ENCODE measurements around the gene SNAP25.

SNAP25 gene

GRCh38 chr20:10286356-10286755 is 67.7 kb downstream of the SNAP25 start:
- H3K27ac ChIP-seq (ENCODE audit: low read depth, low read length) = no peak overlapping the region
- no peak overlapping the region for H3K4me3 ChIP-seq (ENCODE audit: low read depth, low read length)
- no peak overlapping the region for H3K9ac ChIP-seq (ENCODE audit: low read length)
- H3K9me3 ChIP-seq (ENCODE audit: control insufficient read depth, insufficient read depth, low read depth, low read length) = no peaks in the 10 kb centered on the region
- H3K27me3 ChIP-seq (ENCODE audit: control insufficient read depth, insufficient read depth, low read length) = peaks cover 3% of the 10 kb centered on the region; the same call in 1 of the 2 replicates
- H3K4me1 ChIP-seq (ENCODE audit: control insufficient read depth, insufficient read depth, low read length) = peaks cover 18% of the 10 kb centered on the region
- H3K36me3 ChIP-seq (ENCODE audit: control insufficient read depth, insufficient read depth, low read length) = no peaks in the 10 kb centered on the region

- Histone ChIP-seq H3K9me3 (ENCODE audit: control insufficient read depth, insufficient read depth, low read depth, low read length) (no peaks in the 10 kb centered on the region), H3K27ac (ENCODE audit: low read depth, low read length) (no peak overlapping the region), H3K9ac (ENCODE audit: low read length) (no peak overlapping the region), H3K36me3 (ENCODE audit: control insufficient read depth, insufficient read depth, low read length) (no peaks in the 10 kb centered on the region), H3K4me3 (ENCODE audit: low read depth, low read length) (no peak overlapping the region), H3K27me3 (ENCODE audit: control insufficient read depth, insufficient read depth, low read length) (no peaks in the 10 kb centered on the region), H3K4me1 (ENCODE audit: control insufficient read depth, insufficient read depth, low read length) (peaks cover 15% of the 10 kb centered on the region)
Measured at GRCh38 chr20:10288421-10288820, 69.8 kb downstream of the SNAP25 start.

GRCh38 chr20:10288954-10289646 is 70.5 kb downstream of the SNAP25 start:
- H3K27me3 ChIP-seq (ENCODE audit: control insufficient read depth, insufficient read depth, low read length) = no peaks in the 10 kb centered on the region
- H3K9me3 ChIP-seq (ENCODE audit: control insufficient read depth, insufficient read depth, low read depth, low read length) = no peaks in the 10 kb centered on the region
- H3K9ac ChIP-seq (ENCODE audit: low read length) = no peak overlapping the region
- no peaks in the 10 kb centered on the region for H3K36me3 ChIP-seq (ENCODE audit: control insufficient read depth, insufficient read depth, low read length)
- H3K4me1 ChIP-seq (ENCODE audit: control insufficient read depth, insufficient read depth, low read length) = peaks cover 15% of the 10 kb centered on the region
- no peak overlapping the region for H3K4me3 ChIP-seq (ENCODE audit: low read depth, low read length)
- no peak overlapping the region for H3K27ac ChIP-seq (ENCODE audit: low read depth, low read length)

- Histone ChIP-seq H3K27me3 (ENCODE audit: control insufficient read depth, insufficient read depth, low read length) (no peaks in the 10 kb centered on the region), H3K4me1 (ENCODE audit: control insufficient read depth, insufficient read depth, low read length) (peaks cover 8% of the 10 kb centered on the region), H3K4me3 (ENCODE audit: low read depth, low read length) (no peak overlapping the region), H3K36me3 (ENCODE audit: control insufficient read depth, insufficient read depth, low read length) (no peaks in the 10 kb centered on the region), H3K9ac (ENCODE audit: low read length) (no peak overlapping the region), H3K9me3 (ENCODE audit: control insufficient read depth, insufficient read depth, low read depth, low read length) (no peaks in the 10 kb centered on the region), H3K27ac (ENCODE audit: low read depth, low read length) (no peak overlapping the region)
Measured at GRCh38 chr20:10291568-10292248, 73.1 kb downstream of the SNAP25 start.

- Histone ChIP-seq H3K4me1 (ENCODE audit: control insufficient read depth, insufficient read depth, low read length) (peaks cover 27% of the 10 kb centered on the region), H3K9me3 (ENCODE audit: control insufficient read depth, insufficient read depth, low read depth, low read length) (no peaks in the 10 kb centered on the region), H3K27ac (ENCODE audit: low read depth, low read length) (no peak overlapping the region), H3K27me3 (ENCODE audit: control insufficient read depth, insufficient read depth, low read length) (peaks cover 6% of the 10 kb centered on the region; the same call in 1 of the 2 replicates), H3K9ac (ENCODE audit: low read length) (no peak overlapping the region), H3K4me3 (ENCODE audit: low read depth, low read length) (no peak overlapping the region), H3K36me3 (ENCODE audit: control insufficient read depth, insufficient read depth, low read length) (no peaks in the 10 kb centered on the region)
Measured at GRCh38 chr20:10297223-10297622, 78.6 kb downstream of the SNAP25 start.

- Histone ChIP-seq H3K27me3 (ENCODE audit: control insufficient read depth, insufficient read depth, low read length) (peaks cover 6% of the 10 kb centered on the region; the same call in 1 of the 2 replicates), H3K27ac (ENCODE audit: low read depth, low read length) (no peak overlapping the region), H3K4me1 (ENCODE audit: control insufficient read depth, insufficient read depth, low read length) (peaks cover 27% of the 10 kb centered on the region), H3K9ac (ENCODE audit: low read length) (no peak overlapping the region), H3K9me3 (ENCODE audit: control insufficient read depth, insufficient read depth, low read depth, low read length) (no peaks in the 10 kb centered on the region), H3K4me3 (ENCODE audit: low read depth, low read length) (no peak overlapping the region), H3K36me3 (ENCODE audit: control insufficient read depth, insufficient read depth, low read length) (no peaks in the 10 kb centered on the region)
Measured at GRCh38 chr20:10297684-10298240, 79.1 kb downstream of the SNAP25 start.

GRCh38 chr20:10300582-10301446 is 82.2 kb downstream of the SNAP25 start:
- no peak overlapping the region for H3K9ac ChIP-seq (ENCODE audit: low read length)
- H3K4me3 ChIP-seq (ENCODE audit: low read depth, low read length) = peak overlapping the region; percentile 31
- H3K27me3 ChIP-seq (ENCODE audit: control insufficient read depth, insufficient read depth, low read length) = peaks cover 6% of the 10 kb centered on the region; the same call in 1 of the 2 replicates
- no peaks in the 10 kb centered on the region for H3K36me3 ChIP-seq (ENCODE audit: control insufficient read depth, insufficient read depth, low read length)
- H3K9me3 ChIP-seq (ENCODE audit: control insufficient read depth, insufficient read depth, low read depth, low read length) = no peaks in the 10 kb centered on the region
- H3K4me1 ChIP-seq (ENCODE audit: control insufficient read depth, insufficient read depth, low read length) = peaks cover 27% of the 10 kb centered on the region
- no peak overlapping the region for H3K27ac ChIP-seq (ENCODE audit: low read depth, low read length)

GRCh38 chr20:10303852-10304251 is 85.2 kb downstream of the SNAP25 start:
- Histone ChIP-seq H3K27ac (ENCODE audit: low read depth, low read length) (no peak overlapping the region), H3K4me3 (ENCODE audit: low read depth, low read length) (no peak overlapping the region), H3K27me3 (ENCODE audit: control insufficient read depth, insufficient read depth, low read length) (peaks cover 6% of the 10 kb centered on the region; the same call in 1 of the 2 replicates), H3K36me3 (ENCODE audit: control insufficient read depth, insufficient read depth, low read length) (no peaks in the 10 kb centered on the region), H3K4me1 (ENCODE audit: control insufficient read depth, insufficient read depth, low read length) (peaks cover 26% of the 10 kb centered on the region), H3K9me3 (ENCODE audit: control insufficient read depth, insufficient read depth, low read depth, low read length) (no peaks in the 10 kb centered on the region), H3K9ac (ENCODE audit: low read length) (no peak overlapping the region)

- Histone ChIP-seq H3K27me3 (ENCODE audit: control insufficient read depth, insufficient read depth, low read length) (peaks cover 3% of the 10 kb centered on the region; the same call in 1 of the 2 replicates), H3K9ac (ENCODE audit: low read length) (no peak overlapping the region), H3K9me3 (ENCODE audit: control insufficient read depth, insufficient read depth, low read depth, low read length) (no peaks in the 10 kb centered on the region), H3K27ac (ENCODE audit: low read depth, low read length) (no peak overlapping the region), H3K36me3 (ENCODE audit: control insufficient read depth, insufficient read depth, low read length) (no peaks in the 10 kb centered on the region), H3K4me1 (ENCODE audit: control insufficient read depth, insufficient read depth, low read length) (peaks cover 20% of the 10 kb centered on the region), H3K4me3 (ENCODE audit: low read depth, low read length) (no peak overlapping the region)
Measured at GRCh38 chr20:10304471-10305046, 85.9 kb downstream of the SNAP25 start.

- no peaks in the 10 kb centered on the region for H3K36me3 ChIP-seq (ENCODE audit: control insufficient read depth, insufficient read depth, low read length)
- no peak overlapping the region for H3K27ac ChIP-seq (ENCODE audit: low read depth, low read length)
- H3K9me3 ChIP-seq (ENCODE audit: control insufficient read depth, insufficient read depth, low read depth, low read length) = no peaks in the 10 kb centered on the region
- no peaks in the 10 kb centered on the region for H3K27me3 ChIP-seq (ENCODE audit: control insufficient read depth, insufficient read depth, low read length)
- H3K4me3 ChIP-seq (ENCODE audit: low read depth, low read length) = no peak overlapping the region
- no peak overlapping the region for H3K9ac ChIP-seq (ENCODE audit: low read length)
- H3K4me1 ChIP-seq (ENCODE audit: control insufficient read depth, insufficient read depth, low read length) = peaks cover 6% of the 10 kb centered on the region; the same call in 1 of the 2 replicates
Measured at GRCh38 chr20:10306440-10307358, 88.1 kb downstream of the SNAP25 start.

Measured in HUES6 (cell line).